ENCODE data around the gene IGF2. TPM values are rescaled to one million over a fixed set of nuclear protein-coding genes. Genes with fewer than 3 reads are reported as not detected.

The IGF2 gene
- total and polyA plus RNA-seq, 2 donors (not counting 3 experiments of a cell fraction or from before 2014, with no cell fraction given) = 5.7 to 21.0 TPM

- CTCF ChIA-PET = interaction anchor here (2.9 kb wide), 1 partner anchor 56 kb away, joined by 21 read pairs; no protein-coding TSS in a partner anchor
- no TSS peak for BruUV-seq (replicated peaks)
- Histone ChIP-seq H4K20me1 (replicated peaks; ENCODE audit: control insufficient read depth, extremely low read depth, insufficient read depth, low read length) (no peaks in the 10 kb centered on the region), H3K9me1 (replicated peaks; ENCODE audit: control insufficient read depth, extremely low read depth, insufficient read depth, low read length) (no peaks in the 10 kb centered on the region), H3K9me3 (replicated peaks; ENCODE audit: control insufficient read depth, insufficient read depth, low read length) (no peaks in the 10 kb centered on the region), H3K4me2 (ENCODE audit: insufficient read depth, low read length) (no peak overlapping the region), H3K4me1 (ENCODE audit: control insufficient read depth, extremely low read depth, insufficient read depth, low read length) (peaks cover 24% of the 10 kb centered on the region), H3K79me2 (ENCODE audit: control insufficient read depth, insufficient read depth, low read length) (no peaks in the 10 kb centered on the region), H3K9ac (replicated peaks; ENCODE audit: extremely low read depth, insufficient read depth, low read length) (no peak overlapping the region), H3K27me3 (ENCODE audit: control insufficient read depth in 2 of 2, insufficient read depth in 2 of 2, low read length in 2 of 2) (no peaks in the 10 kb centered on the region), H3K36me3 (ENCODE audit: control insufficient read depth in 2 of 2, extremely low read depth in 1 of 2, insufficient read depth in 2 of 2, low read length in 2 of 2) (no peaks in the 10 kb centered on the region), H3K27ac (ENCODE audit: insufficient read depth, low read depth, low read length) (no peak overlapping the region), H3K4me3 (replicated peaks in 1 of 3; ENCODE audit: insufficient read depth in 1 of 3, low read depth in 1 of 3, low read length in 3 of 3) (no peak overlapping the region), H2AFZ (ENCODE audit: low read depth, low read length) (no peak overlapping the region)
- dilution Hi-C loops (cut with MboI; ENCODE audit: extremely low pct_ligation_motif_present, low sequenced_read_pairs) (no loop called here), intact Hi-C loops (cut with micrococcal nuclease) (no loop called here)
- no peak for FAIRE-seq
- POLR2A ChIA-PET = no interaction called here
- no peak for DNase-seq (ENCODE audit: low read depth, low spot score)
- TF ChIP-seq FOS (IDR thresholded peaks at IDR 0.05; ENCODE audit: borderline replicate concordance, insufficient read depth, low read length) (no peak), EZH2 (IDR thresholded peaks at IDR 0.05; ENCODE audit: borderline replicate concordance, low read depth, low read length, severe bottlenecking) (no peak), MAX (IDR thresholded peaks at IDR 0.05; ENCODE audit: insufficient read depth, insufficient read length) (no peak), GATA2 (IDR thresholded peaks at IDR 0.05; ENCODE audit: insufficient read depth, insufficient read length, low read depth, low read length) (no peak), MYC (IDR thresholded peaks at IDR 0.05; ENCODE audit: low read depth, low read length) (no peak), CTCF (IDR thresholded peaks at IDR 0.05; ENCODE audit: extremely low read depth in 1 of 2, insufficient read depth in 1 of 2, low read depth in 1 of 2, low read length in 2 of 2) (no peak)
These were observed 43.6 kb downstream of the IGF2 start for GRCh38 chr11:2095542-2095941.
